H9 (cell line): ENCODE data around the gene ABCC3. TPM values are rescaled to one million over a fixed set of nuclear protein-coding genes. Genes with fewer than 3 reads are reported as not detected.

ENCODE experiments used
- DNase-seq: peaks from one replicate; pipeline ENCODE4 v3.0.0-alpha.2; 2017
- H2AFZ ChIP-seq: one replicate; pipeline ENCODE4 v1.6.1; 2013; ENCODE audit warnings: mild to moderate bottlenecking, low read length, control low read depth, moderate library complexity
- H2AK5ac ChIP-seq: 2 replicates; pipeline ENCODE4 v1.6.1; 2013; ENCODE audit warnings: low read length, control low read depth, mixed read lengths; ENCODE audit not compliant: insufficient read length
- H2BK120ac ChIP-seq: one replicate; pipeline ENCODE4 v1.6.1; 2013; ENCODE audit warnings: low read depth, mild to moderate bottlenecking, low read length, control low read depth, inconsistent platforms; ENCODE audit not compliant: poor library complexity, severe bottlenecking
- H2BK12ac ChIP-seq: 2 replicates; pipeline ENCODE4 v1.6.1; 2013; ENCODE audit warnings: low read length, control low read depth, mixed read lengths, low read depth; ENCODE audit not compliant: insufficient read length
- H2BK15ac ChIP-seq: 2 replicates; pipeline ENCODE4 v1.6.1; 2013; ENCODE audit warnings: low read depth, low read length, control low read depth
- H2BK20ac ChIP-seq: one replicate; pipeline ENCODE4 v1.6.1; 2013; ENCODE audit warnings: low read depth, mild to moderate bottlenecking, low read length, control low read depth, inconsistent platforms; ENCODE audit not compliant: poor library complexity, severe bottlenecking
- H2BK5ac ChIP-seq: 2 replicates; pipeline ENCODE4 v1.6.1; 2013; ENCODE audit warnings: low read length, control low read depth, mixed read lengths; ENCODE audit not compliant: insufficient read length
- H3K14ac ChIP-seq: 2 replicates; pipeline ENCODE4 v1.6.1; 2013; ENCODE audit warnings: low read length, control low read depth; ENCODE audit not compliant: insufficient read depth
- H3K18ac ChIP-seq: 2 replicates; pipeline ENCODE4 v1.6.1; 2013; ENCODE audit warnings: low read depth, mild to moderate bottlenecking, mixed read lengths, low read length, control low read depth; ENCODE audit not compliant: insufficient read length
- H3K23ac ChIP-seq: 2 replicates; pipeline ENCODE4 v1.6.1; 2013; ENCODE audit warnings: low read length, control low read depth, mixed read lengths, low read depth; ENCODE audit not compliant: insufficient read length
- H3K23me2 ChIP-seq: 2 replicates; pipeline ENCODE4 v1.6.1; 2013; ENCODE audit warnings: low read depth, mild to moderate bottlenecking, mixed read lengths, low read length, control low read depth; ENCODE audit not compliant: insufficient read length, poor library complexity, severe bottlenecking
- H3K27ac ChIP-seq: 2 replicates; pipeline ENCODE4 v1.5.1; 2013; ENCODE audit warnings: low read length, control low read depth, mixed read lengths, low read depth; ENCODE audit not compliant: insufficient read length
- H3K27me3 ChIP-seq: 2 replicates; pipeline ENCODE4 v1.6.1; 2013; ENCODE audit warnings: low read length, control low read depth, inconsistent platforms; ENCODE audit not compliant: insufficient read depth
- H3K4ac ChIP-seq: 2 replicates; pipeline ENCODE4 v1.6.1; 2013; ENCODE audit warnings: low read depth, mild to moderate bottlenecking, control low read depth, inconsistent platforms, low read length, moderate library complexity
- H3K4me1 ChIP-seq: 2 replicates; pipeline ENCODE4 v1.6.1; 2013; ENCODE audit warnings: low read length, control low read depth, inconsistent platforms; ENCODE audit not compliant: insufficient read depth
- H3K4me2 ChIP-seq: 2 replicates; pipeline ENCODE4 v1.6.1; 2013; ENCODE audit warnings: low read length, control low read depth, mixed read lengths; ENCODE audit not compliant: insufficient read length, insufficient read depth
- H3K56ac ChIP-seq: 2 replicates; pipeline ENCODE4 v1.6.1; 2013; ENCODE audit warnings: low read depth, mild to moderate bottlenecking, mixed read lengths, low read length, control low read depth; ENCODE audit not compliant: insufficient read length
- H3K79me1 ChIP-seq: 2 replicates; pipeline ENCODE4 v1.6.1; 2013; ENCODE audit warnings: low read depth, mild to moderate bottlenecking, moderate library complexity, low read length, control low read depth, inconsistent platforms; ENCODE audit not compliant: insufficient read depth, poor library complexity, severe bottlenecking
- H3K79me2 ChIP-seq: 2 replicates; pipeline ENCODE4 v1.6.1; 2013; ENCODE audit warnings: low read length, control low read depth, inconsistent platforms; ENCODE audit not compliant: insufficient read depth
- H3K9ac ChIP-seq: 2 replicates; pipeline ENCODE4 v1.6.1; 2013; ENCODE audit warnings: low read length, control low read depth, mixed read lengths; ENCODE audit not compliant: insufficient read length; ENCODE audit errors: extremely low read depth
- H3K9me3 ChIP-seq: one replicate; pipeline ENCODE4 v1.6.1; 2013; ENCODE audit warnings: low read depth, low read length, inconsistent platforms; ENCODE audit not compliant: control insufficient read depth
- H3T11ph ChIP-seq: one replicate; pipeline ENCODE4 v1.6.1; 2013; ENCODE audit warnings: mild to moderate bottlenecking, low read length, control low read depth, inconsistent platforms
- H4K20me1 ChIP-seq: one replicate; pipeline ENCODE4 v1.6.1; 2013; ENCODE audit not compliant: control insufficient read depth, insufficient read length, insufficient read depth
- H4K5ac ChIP-seq: 2 replicates; pipeline ENCODE4 v1.6.1; 2013; ENCODE audit warnings: low read depth, mild to moderate bottlenecking, mixed read lengths, low read length, control low read depth; ENCODE audit not compliant: insufficient read length
- H4K8ac ChIP-seq: replicated peaks from 2 replicates; pipeline ENCODE4 v1.6.1; 2013; ENCODE audit warnings: low read length, control low read depth, mixed read lengths, low read depth; ENCODE audit not compliant: insufficient read length
- H4K91ac ChIP-seq: 2 replicates; pipeline ENCODE4 v1.6.1; 2013; ENCODE audit warnings: low read depth, mild to moderate bottlenecking, moderate library complexity, mixed read lengths, low read length, control low read depth; ENCODE audit not compliant: insufficient read length
- H3K27ac Mint-ChIP-seq, 3 experiments: 2 replicates in 2 of 3; 3 replicates in 1 of 3; pipeline ENCODE4 v1.8.0; 2020 to 2021; ENCODE audit warnings: mixed read lengths in 3 of 3, mild to moderate bottlenecking in 1 of 3, moderate library complexity in 1 of 3
- H3K27me3 Mint-ChIP-seq: 2 replicates; pipeline ENCODE4 v1.8.0; 2021; ENCODE audit warnings: low read depth, mild to moderate bottlenecking, moderate library complexity, mixed read lengths
- H3K36me3 Mint-ChIP-seq, 3 experiments: 2 replicates in 2 of 3; 3 replicates in 1 of 3; pipeline ENCODE4 v1.8.0; 2020 to 2021; ENCODE audit warnings: low read depth in 3 of 3, mixed read lengths in 3 of 3; ENCODE audit not compliant: insufficient read depth in 1 of 3
- H3K4me1 Mint-ChIP-seq, 2 experiments: 2 replicates each; pipeline ENCODE4 v1.8.0; 2020; ENCODE audit warnings: mixed read lengths in 2 of 2
- H3K4me3 Mint-ChIP-seq, 2 experiments: 2 replicates in 1 of 2; 3 replicates in 1 of 2; pipeline ENCODE4 v1.8.0; 2020 to 2021; ENCODE audit warnings: mild to moderate bottlenecking in 2 of 2, mixed read lengths in 2 of 2, moderate library complexity in 1 of 2
- H3K9me3 Mint-ChIP-seq, 2 experiments: 2 replicates in 1 of 2; 3 replicates in 1 of 2; pipeline ENCODE4 v1.8.0; 2020; ENCODE audit warnings: mild to moderate bottlenecking in 2 of 2, mixed read lengths in 2 of 2, moderate library complexity in 1 of 2
- CTCF ChIP-seq: fragments of 200-600 bp; sonication (generic); conservative IDR thresholded peaks from 3 replicates; pipeline ENCODE4 v1.8.0; 2021; ENCODE audit warnings: antibody characterized with exemption, mild to moderate bottlenecking
- WGBS: extraction: QIAGEN DNeasy Blood & Tissue Kit; methylation state at CpG from one replicate; pipeline ENCODE4 v1.1.7; 2013; ENCODE audit warnings: missing lambda C conversion rate, low lambda C conversion rate, mixed read lengths; ENCODE audit not compliant: insufficient read length; ENCODE audit errors: extremely low coverage; 5-methylcytosine and 5-hydroxymethylcytosine counted together
- total RNA-seq: library from RNA; stranded (reverse); gene quantifications from 2 replicates; pipeline ENCODE4 v1.2.1, GENCODE V29; 2021

ABCC3 gene
- total RNA-seq, 1 experiment from 2014 or later: 0.31 TPM

GRCh38 chr17:50712641-50713040, 78.0 kb downstream of the ABCC3 start:
- Histone ChIP-seq H3T11ph (no peak overlapping the region), H3K23me2 (peaks cover 5% of the 10 kb centered on the region), H3K14ac (no peak overlapping the region), H3K79me2 (no peaks in the 10 kb centered on the region), H3K4me1 (no peaks in the 10 kb centered on the region; the same call in 1 of the 2 replicates), H2AK5ac (no peak overlapping the region), H4K5ac (no peak overlapping the region), H3K79me1 (no peaks in the 10 kb centered on the region), H4K8ac (no peak overlapping the region), H2BK20ac (no peak overlapping the region), H3K18ac (no peak overlapping the region), H3K9me3 (no peaks in the 10 kb centered on the region), H2BK12ac (no peak overlapping the region), H3K23ac (no peak overlapping the region), H2BK15ac (no peak overlapping the region), H2BK5ac (no peak overlapping the region), H4K20me1 (no peaks in the 10 kb centered on the region), H2AFZ (no peak overlapping the region), H3K27ac (no peak overlapping the region), H3K4me2 (no peak overlapping the region), H3K4ac (no peak overlapping the region), H3K27me3 (no peaks in the 10 kb centered on the region), H3K9ac (no peak overlapping the region), H3K56ac (no peak overlapping the region), H2BK120ac (no peak overlapping the region), H4K91ac (no peak overlapping the region)
- WGBS: no CpG with 5 or more reads among the region's 9 CpGs
- Mint-ChIP-seq H3K4me1 (peaks cover 24 to 28% of the 10 kb centered on the region in 2 experiments), H3K9me3 (no peaks in the 10 kb centered on the region), H3K4me3 (no peak overlapping the region), H3K27me3 (no peaks in the 10 kb centered on the region; the same call in 1 of the 2 replicates), H3K36me3 (no peaks in the 10 kb centered on the region), H3K27ac (no peak overlapping the region)
- no peak for DNase-seq
- TF ChIP-seq CTCF: no peak
